CD4-positive, alpha-beta T cell treated with Interferon alpha-2 for 1 hour (primary cell): ENCODE measurements around the gene PPP3CB.
A peak's percentile ranks its signal among the peaks of the same experiment; 100 is the strongest.

Experiments
- DNase-seq, 2 donors: peaks; one replicate each; pipeline ENCODE4 v3.0.0-alpha.2; 2020 to 2022

Gene PPP3CB

DNA sequence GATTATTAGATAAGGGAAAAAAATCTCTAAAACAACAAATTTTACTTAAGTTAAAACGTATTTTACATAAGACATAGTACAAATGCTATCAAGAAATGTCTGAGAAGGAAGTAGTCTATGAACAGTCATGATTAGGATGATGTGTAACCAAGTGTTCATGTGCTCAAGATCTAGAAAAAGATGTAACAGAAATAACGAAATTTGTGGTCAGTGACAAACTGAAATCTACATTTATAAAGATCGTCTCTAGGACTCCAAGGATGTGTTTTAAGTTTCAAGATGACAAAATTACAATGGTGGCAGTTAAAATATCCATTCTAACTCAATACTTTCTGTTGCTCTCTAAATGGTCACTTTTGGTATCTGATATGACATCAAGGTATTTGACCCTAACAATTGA, 17.2 kb downstream of the PPP3CB start:
- DNase-seq = no peak

DNA sequence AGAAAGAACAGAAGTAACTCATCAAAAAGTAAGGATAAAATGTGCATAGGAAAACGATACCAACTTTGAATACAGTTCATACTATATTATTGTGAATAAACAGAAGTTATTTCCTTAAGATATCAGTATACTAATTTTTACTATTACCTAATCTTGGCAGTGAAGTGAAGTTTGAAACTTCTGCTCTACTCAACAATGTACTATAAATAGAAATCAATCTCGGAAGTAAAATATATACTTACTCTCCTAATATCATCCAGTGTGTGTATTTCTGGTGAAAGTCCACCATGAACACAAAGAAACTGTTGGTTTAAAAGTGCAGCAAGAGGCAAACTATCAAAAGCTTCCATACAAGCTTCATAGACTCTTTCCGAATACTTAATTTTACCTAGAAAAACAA, 24.6 kb downstream of the PPP3CB start:
- no peak for DNase-seq

DNA sequence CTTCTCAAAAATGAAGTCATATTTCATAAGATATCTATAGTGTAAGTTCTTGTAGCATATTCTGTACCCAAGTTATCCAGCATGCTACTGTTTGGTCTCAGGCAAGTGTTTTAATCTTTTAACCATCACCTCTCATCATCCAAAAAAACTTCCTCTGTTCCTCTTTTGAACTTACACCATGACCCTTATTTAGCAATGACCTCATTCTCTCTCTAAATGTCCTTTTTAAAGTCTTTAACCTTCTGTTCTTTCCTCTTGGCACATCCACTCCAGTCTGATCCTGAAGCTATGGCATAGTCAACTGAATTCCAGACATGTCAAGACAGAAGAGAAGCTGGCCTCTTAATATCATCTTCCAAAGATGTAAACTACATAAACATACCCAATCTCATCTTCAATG, 26.2 kb downstream of the PPP3CB start:
- no peak for DNase-seq

DNA sequence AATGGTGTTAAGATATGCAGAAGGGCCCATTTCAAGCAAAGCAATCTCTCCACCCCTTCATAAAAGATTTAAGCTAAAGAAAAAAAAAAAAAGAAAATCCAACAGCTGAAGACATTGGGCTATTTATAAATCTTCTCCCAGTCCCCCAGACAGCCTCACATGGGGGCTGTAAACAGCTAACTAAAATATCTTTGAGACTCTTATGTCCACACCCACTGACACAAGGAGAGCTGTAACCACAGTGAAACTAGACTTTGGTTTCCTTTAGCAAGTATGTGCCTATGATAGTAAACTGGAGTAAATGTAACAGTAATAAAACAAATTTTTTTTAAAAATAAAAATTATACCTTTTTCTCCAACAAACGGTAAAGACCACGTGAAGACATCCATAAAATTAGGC, 28.6 kb downstream of the PPP3CB start:
- peak in 1 of 2 donors; percentile 9 for DNase-seq

DNA sequence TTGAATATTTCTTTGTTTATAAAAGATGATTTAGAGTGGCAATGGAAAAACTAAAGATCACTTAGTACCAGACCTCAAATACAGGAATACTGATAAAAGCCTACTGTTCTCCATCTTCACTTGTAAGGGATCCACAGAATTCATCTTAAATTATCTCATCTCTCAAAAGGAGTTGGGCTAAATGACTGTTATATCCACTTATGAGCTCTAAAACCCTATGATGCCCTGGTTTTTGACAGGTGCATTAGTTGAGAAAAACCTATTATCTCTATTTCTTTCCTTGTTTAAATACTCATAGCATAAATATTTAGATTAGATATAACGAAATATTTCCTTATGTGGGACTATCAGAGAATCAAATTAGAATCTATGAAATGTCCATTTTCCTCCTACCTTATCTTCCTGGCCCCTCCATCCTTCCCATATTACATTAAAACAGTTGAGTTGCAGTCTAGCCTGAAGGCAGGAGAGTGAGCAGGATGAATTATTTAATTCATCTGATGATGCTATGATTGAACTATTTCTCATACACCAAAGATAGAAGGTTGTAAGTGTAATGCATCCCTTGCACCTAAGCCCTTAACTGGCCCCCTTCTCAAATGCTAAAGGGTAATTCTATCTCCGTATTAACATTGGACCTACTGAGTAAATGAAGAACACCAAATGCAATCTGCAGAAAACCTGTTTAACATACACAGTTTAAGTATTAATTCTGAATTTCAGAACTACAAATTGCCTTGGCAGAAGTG, 29.7 kb downstream of the PPP3CB start:
- DNase-seq = no peak

DNA sequence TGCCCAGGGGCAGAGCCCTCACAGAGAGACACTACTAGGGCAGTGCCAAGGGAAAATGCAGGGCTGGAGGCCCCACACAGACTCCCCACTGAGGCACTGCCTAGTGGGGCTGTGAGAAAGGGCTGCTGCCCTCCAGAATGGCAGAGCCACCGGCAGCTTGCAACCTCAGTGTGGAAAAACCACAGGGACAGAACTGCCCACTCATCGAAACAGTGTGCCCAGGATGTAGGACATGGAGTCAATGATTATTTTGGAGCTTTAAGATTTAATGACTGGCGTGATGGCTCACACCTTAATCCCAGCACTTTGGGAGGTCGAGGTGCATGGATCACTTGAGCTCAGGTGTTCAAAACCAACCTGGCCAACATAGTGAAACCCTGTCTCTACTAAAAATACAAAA, 34.9 kb downstream of the PPP3CB start:
- no peak for DNase-seq

DNA sequence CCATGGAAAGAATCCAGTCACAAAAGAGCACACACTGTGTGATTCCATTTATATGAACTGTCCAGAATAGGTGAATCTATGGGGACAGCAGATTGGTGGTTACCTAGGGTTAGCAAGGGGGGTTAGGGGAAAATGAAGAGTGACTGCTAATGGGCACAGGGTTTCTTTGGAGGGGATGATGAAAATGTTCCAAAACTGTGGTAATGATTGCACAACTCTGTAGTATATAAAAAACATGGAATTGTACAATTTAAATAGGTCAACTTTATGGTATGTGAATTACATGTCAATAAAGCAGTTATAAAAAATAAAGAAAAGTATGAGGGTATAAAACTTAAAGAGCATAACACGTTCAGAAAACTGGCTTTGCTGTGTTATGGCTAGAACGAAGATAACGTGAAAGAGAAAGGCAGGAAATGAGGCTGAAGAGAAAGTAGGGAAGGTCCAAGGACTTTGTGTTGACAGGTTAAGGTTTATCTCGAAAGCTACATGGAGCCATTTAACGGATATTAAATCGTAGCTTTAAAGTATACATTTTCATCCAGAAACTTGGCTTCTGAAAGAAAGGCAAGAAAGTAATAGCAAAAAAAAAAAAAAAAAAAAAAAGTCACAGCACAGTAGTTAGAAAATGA, 36.0 kb downstream of the PPP3CB start:
- DNase-seq = no peak

DNA sequence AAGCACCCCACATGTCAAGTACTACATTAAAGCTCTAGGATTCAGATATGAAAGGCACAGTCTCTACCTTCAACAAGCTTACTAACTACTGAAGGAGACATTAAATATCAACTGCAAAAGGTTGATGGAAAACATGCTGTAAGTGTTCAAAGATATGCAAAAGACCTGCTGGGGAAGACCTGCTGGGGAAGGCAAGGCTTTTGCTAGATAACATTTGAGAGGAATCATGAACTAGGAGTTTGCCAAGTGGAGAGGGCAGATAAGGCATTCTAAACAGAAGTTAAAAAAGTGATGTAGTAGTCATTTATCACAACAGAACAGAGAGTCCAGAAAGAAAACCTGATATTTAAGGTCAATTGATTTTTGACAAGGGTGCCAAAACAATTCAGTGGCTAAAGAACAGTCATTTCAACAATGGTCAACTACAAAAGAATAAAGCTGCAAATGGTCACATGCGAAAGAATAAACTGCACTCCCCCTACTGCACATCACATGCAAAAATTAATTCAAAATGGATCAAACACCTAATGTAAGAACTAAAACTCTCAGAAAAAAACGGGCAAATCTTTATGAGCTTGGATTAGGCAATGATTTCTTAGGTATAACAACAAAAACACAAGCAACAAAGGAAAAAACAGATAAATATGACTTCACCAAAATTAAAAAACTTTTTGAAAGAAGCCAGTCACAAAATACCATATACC, 39.5 kb downstream of the PPP3CB start:
- DNase-seq = no peak

DNA sequence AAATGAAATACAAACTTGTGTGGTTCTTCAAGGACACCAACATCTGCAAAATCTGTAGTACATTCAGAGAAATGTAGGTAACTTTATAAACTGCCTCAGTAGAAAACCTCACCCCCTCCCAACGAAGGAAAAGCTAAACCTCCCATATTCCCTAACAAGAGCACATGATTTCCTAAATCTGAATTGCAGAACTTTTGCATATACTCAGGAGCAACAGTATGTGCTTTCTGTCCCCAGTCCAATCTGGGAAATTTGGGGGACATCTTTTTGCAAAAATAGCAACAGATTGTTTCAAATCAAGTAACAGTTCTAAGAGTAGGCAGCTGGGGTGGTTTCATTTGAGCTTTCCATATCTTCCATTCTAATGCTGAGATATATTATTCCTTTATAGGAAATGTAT, 46.7 kb downstream of the PPP3CB start:
- DNase-seq = no peak

DNA sequence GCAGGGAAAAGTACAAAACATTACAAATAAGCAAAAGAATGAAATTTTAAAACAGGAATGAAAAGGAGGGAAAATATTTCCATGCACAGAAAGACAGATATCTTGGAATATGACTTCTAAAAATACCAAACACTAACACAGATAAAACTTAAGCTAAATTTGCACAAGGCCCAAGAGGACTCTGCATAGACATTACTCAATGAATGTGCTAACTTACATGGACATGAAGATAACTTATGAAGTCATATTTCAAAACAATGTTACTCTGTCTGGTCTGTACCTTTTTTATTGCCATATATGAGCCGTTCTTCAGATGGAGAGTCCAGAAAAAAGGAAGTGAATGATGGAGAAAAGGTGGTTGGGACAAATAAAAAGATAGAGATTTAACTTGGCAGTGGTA, 47.4 kb downstream of the PPP3CB start:
- DNase-seq = no peak

DNA sequence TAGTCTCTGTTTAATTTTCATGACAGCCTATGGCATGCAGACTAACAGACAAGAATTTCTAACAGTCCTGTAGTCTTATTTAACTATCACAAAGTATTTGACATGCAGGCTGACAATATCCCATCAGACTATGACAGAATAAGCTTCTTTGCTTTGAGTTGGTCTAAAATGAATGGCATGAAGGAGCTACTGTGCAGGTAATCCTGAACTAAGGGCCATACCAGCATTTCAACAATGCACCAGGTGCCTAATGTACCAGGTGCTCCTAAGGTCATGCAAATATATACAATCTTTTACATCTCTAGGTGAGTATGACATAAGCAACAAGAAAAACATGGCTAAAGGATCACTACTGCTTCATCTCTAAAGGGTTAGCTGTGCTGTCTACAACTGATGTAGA, 48.9 kb downstream of the PPP3CB start:
- DNase-seq = no peak

DNA sequence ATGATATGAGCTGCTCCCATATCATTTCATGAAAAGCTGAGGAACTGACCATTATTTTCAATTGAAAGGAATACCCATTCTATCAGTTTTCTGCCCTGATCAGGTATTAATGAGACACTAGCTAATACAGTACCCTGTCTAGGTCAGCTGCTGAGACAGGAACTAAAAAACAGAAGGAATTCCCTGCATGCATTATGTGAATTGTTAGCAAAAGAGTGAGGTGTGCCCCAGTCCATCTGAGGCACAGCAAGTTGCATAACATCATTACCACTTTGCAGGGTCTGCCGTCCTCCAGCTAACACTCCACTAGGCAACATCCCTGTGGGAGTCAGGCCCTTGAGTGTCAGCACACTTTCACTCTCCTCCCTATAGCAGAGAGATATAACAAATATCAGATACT, 51.4 kb downstream of the PPP3CB start:
- DNase-seq = no peak

DNA sequence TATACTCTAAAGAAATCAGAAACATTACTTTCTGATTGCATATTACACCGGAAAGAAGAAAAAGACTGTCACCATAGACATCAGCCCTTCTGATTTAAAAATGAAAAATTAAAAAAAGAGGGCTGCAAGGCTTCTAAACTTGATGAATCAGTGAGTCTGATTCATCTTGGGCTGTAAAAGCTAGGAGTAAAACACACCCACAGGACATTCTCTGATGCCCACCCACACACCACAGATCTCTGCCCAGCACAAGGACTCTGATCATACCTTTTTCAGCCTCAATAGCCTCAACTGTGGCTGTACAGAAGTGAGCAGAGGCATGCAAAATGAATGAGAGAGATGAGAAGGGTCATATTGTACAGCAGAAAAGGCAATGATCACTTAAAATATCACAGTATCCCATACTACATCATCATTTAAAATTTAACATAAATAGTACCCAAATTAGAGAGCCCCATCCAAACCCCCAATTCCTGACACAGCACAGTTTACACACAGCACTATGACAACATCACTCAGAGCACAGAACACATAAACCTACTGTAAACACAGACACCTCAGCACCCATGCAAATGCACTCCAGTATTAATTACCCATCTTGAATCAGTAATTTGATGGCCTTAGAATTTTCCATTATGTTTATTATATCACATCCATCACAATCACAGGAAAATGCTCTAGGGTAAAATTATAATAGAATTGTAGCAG, 56.1 kb downstream of the PPP3CB start:
- no peak for DNase-seq

DNA sequence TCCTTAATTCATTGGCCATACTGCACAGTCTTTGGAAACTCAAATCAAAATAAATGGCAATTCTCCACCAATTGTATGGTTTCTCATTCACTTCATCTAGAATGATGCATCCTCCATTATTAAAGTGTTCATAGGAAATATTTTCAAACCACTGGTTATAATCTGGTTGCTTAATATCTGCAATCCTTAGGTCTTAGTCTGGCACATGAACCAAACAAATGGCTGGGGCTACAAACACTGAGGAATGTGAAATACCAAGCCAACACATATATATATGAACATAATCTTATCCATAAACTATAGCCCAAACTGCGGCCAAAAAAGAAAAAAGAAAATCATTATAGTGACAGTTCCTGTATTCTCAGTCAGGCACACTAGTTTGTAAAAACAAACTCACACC, 56.8 kb downstream of the PPP3CB start:
- DNase-seq = no peak

DNA sequence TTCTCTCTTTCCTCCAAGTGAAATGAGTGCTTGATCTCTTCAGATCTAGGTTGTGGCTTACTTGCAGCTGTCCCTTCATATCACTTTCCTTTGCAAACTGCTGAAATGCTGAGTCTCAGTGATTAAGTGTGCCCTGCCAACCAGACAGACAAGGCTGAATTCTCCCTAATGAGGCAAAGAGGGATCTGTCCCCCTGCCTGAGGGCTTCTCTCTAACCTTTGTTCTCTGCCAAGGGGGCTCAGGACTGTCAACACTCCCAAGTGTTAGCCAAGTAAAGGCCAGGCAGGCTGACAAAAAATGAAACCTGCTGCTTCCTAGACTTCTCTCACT, 62.3 kb downstream of the PPP3CB start, which contains the start of gene MSS51:
Gene MSS51 (minus strand): TSS at position 24 of the 330 bp plus-strand sequence. CDS start 5,277 bp downstream, outside the sequence.
- DNase-seq = no peak

DNA sequence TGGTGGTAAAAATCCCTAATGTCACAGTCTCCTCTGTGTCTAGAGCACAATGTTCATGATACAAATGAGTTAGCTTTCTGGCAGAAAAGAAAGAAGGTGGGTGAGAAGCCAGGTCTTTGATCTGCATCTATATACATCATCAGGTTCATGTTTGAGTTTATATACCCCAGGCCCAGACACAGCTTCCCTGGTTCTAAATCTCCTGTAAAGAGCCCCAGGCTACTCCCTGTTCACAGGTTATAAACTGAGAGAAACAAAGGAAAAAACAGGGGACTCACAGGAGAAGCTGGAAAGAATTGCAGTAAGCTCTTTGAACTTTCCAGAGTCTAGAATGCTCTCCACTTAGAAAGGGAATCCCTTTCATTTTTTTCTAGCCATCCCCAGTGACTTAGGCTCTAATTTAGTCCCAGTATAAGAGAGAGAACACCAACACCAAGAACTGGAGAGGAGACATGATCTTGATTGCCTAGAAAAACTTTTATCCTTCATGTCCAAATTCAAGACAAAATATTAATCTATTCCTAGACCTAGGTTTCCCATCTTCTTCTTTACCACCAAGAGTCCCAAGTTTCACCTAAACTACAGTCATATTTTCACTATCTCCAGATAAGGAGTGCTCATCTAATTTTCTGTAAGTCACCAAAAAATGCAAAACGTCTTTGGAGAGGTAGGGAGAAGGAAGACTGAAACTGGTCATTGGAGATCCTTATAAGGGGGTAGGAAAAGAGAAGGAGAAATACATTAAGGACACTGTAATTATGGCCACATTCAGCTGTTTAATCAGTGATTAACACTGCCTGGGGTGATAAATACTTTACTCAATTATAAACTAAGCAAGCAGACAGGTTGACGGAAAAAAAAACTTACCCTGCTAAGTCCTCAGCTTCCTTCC, 62.9 kb downstream of the PPP3CB start:
- no peak for DNase-seq

DNA sequence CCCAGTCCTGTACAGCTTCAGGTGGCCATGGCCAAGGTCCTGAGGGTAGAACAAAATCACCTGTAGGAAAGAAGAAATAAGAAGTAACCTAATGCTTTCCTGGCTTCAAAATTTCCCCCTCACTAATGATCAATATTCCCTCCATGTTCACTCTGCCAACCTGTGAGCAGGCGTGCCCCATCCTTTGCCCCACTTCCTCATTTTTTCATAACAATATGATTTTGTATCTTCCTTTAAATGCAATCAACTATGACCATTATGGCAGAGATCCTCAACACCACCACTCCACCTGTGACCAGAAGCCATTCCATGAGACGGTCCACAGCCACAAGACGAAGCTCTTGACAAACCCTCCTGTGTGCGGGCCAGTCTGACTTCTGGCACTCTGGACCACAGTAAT, 69.5 kb downstream of the PPP3CB start:
- no peak for DNase-seq

DNA sequence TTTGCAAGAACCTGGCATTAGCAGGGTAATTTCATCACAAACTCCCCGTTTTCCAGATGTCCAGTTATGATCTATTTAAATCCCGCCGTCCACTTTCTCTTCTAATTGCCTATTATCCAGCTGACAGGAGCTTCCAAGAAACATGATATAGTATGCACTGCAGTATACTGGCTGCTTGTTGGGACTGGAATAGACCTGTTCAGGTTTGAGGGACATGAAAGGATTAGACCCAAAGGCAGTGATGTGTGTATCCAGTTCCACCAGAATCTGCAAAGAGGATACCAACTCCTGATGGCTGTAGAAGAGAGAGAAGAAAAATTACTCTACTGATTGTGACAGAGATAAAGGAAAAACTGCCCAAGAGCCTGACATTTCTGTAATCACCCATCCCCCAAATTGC, 71.3 kb downstream of the PPP3CB start:
- no peak for DNase-seq

DNA sequence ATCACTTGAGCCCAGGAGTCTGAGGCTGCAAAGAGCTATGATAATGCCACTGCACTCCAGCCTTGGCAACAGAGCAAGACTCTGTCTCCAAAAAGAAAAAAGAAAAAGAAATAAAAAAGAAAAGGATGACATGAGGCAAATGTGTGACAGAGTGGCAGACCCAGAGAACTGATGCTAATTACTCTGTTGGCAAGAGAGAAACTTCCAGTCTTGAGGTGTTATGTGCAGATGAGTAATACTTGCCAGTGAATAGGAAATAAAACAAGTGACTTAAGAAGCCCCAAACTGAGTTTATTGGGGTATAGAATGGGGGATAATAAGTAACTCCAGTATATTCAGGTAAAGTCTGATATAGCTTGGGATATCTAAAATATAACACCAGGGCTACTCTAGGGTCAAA, 72.5 kb downstream of the PPP3CB start:
- DNase-seq = no peak

DNA sequence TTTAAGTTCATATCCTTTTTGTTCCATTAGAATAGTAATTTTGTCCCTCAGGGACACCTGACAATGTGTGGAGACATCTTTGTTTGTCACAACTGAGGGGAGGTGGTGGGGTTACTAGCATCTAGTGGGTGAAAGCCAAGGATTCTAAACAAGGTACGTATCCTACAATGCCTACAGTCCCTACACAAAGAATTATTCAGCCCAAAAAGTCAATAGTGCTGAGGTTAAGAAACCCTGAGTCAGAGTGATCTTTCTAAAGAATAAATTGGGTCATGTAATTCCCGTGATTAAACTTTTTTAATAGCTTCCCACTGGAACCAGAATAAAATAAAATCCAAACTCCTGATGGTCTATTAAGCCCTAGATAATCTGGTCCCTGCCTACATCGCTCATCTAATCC, 79.3 kb downstream of the PPP3CB start:
- no peak for DNase-seq

DNA sequence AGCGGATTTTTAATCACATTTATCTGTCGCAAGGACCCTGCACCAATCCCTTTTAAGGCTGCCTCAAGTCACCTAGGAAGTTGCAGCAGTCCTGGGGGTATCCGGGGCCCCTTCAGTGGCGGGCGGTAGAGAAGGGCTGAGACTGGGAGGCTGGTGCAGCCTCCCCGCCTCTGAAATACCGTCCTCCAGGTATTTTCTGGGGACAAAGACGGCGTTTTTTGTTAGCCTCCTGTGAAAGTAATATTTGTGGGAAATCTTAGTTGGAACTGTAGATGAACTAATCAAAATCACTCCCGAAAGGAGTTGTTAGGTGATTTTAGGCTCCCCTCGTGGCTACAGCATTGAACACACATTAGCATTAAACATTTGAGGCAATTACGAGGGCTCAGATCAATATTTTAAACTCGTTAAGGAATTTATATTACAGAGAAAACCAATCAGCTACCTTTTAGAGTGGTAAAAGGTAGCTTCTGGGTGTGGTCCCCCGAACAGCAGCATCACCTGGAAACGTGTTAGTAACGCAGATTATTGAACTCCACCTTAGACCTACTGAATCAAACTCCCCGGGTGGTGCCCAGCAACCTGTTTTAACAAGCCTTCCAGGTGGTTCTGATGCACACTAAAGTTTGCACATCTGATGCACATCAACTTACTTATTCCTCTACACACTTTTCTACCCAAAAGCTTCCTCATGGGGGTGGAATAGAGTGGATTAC, 81.4 kb downstream of the PPP3CB start:
- DNase-seq = peak in 1 of 2 donors; percentile 9
